Stimulated activated memory B cell treated with anti-CD40 and anti-IgM and Interleukin-4, amounts not matched to agents 10 μg/mL and 1 μg/mL and 100 μg/mL, for 72 hours (primary cell): Measurements from ENCODE around the gene ABI2.
"Not testable (repeated sequence)": the region's sequence is repeated elsewhere in the genome, so short reads cannot be mapped to it uniquely, and the experiment has no call there.

Experiments
- ATAC-seq: fragments of 150-1000 bp; cut with Tn5 transposase; 2 replicates; pipeline ENCODE4 v1.10.0; 2021
- H3K27ac Mint-ChIP-seq: one replicate; pipeline ENCODE4 v1.8.0; 2022; ENCODE audit warnings: mild to moderate bottlenecking, mixed read lengths
- H3K27me3 Mint-ChIP-seq: one replicate; pipeline ENCODE4 v1.8.0; 2022; ENCODE audit warnings: mixed read lengths
- H3K36me3 Mint-ChIP-seq: one replicate; pipeline ENCODE4 v1.8.0; 2022; ENCODE audit warnings: mixed read lengths
- H3K4me1 Mint-ChIP-seq: one replicate; pipeline ENCODE4 v1.8.0; 2022; ENCODE audit warnings: mixed read lengths
- H3K4me3 Mint-ChIP-seq: one replicate; pipeline ENCODE4 v1.8.0; 2022; ENCODE audit warnings: mild to moderate bottlenecking, moderate library complexity, mixed read lengths
- H3K9me3 Mint-ChIP-seq: one replicate; pipeline ENCODE4 v1.8.0; 2022; ENCODE audit warnings: mixed read lengths

Gene ABI2

GRCh38 chr2:203383038-203383437 is 54.8 kb downstream of the ABI2 start:
- ATAC-seq: no peak
- H3K36me3 Mint-ChIP-seq: peaks cover 33% of the 10 kb centered on the region
- no peak overlapping the region for H3K27ac Mint-ChIP-seq
- H3K27me3 Mint-ChIP-seq: no peaks in the 10 kb centered on the region
- no peak overlapping the region for H3K4me3 Mint-ChIP-seq
- no peaks in the 10 kb centered on the region for H3K9me3 Mint-ChIP-seq
- no peaks in the 10 kb centered on the region for H3K4me1 Mint-ChIP-seq

GRCh38 chr2:203388153-203388552 is 60.0 kb downstream of the ABI2 start:
- not testable (repeated sequence) for H3K4me1 Mint-ChIP-seq, H3K4me3 Mint-ChIP-seq, H3K27me3 Mint-ChIP-seq, ATAC-seq, H3K9me3 Mint-ChIP-seq, H3K27ac Mint-ChIP-seq
- H3K36me3 Mint-ChIP-seq: peaks cover 25% of the 10 kb centered on the region

GRCh38 chr2:203394519-203395227 is 66.5 kb downstream of the ABI2 start:
- Mint-ChIP-seq H3K4me1 (no peaks in the 10 kb centered on the region), H3K27me3 (no peaks in the 10 kb centered on the region), H3K9me3 (peaks cover 4% of the 10 kb centered on the region), H3K4me3 (no peak overlapping the region), H3K27ac (no peak overlapping the region), H3K36me3 (peaks cover 51% of the 10 kb centered on the region)
- ATAC-seq: no peak

- peaks cover 4% of the 10 kb centered on the region for H3K9me3 Mint-ChIP-seq
- ATAC-seq: no peak
- H3K36me3 Mint-ChIP-seq: peaks cover 51% of the 10 kb centered on the region
- no peaks in the 10 kb centered on the region for H3K27me3 Mint-ChIP-seq
- no peak overlapping the region for H3K27ac Mint-ChIP-seq
- no peaks in the 10 kb centered on the region for H3K4me1 Mint-ChIP-seq
- H3K4me3 Mint-ChIP-seq: no peak overlapping the region
These were observed 67.7 kb downstream of the ABI2 start for GRCh38 chr2:203395858-203396257.

GRCh38 chr2:203396667-203397066 is 68.5 kb downstream of the ABI2 start:
- Mint-ChIP-seq H3K27ac (no peak overlapping the region), H3K9me3 (peaks cover 4% of the 10 kb centered on the region), H3K27me3 (no peaks in the 10 kb centered on the region), H3K4me3 (no peak overlapping the region), H3K36me3 (peaks cover 56% of the 10 kb centered on the region), H3K4me1 (no peaks in the 10 kb centered on the region)
- no peak for ATAC-seq

- H3K4me3 Mint-ChIP-seq: no peak overlapping the region
- no peaks in the 10 kb centered on the region for H3K4me1 Mint-ChIP-seq
- no peaks in the 10 kb centered on the region for H3K27me3 Mint-ChIP-seq
- no peak overlapping the region for H3K27ac Mint-ChIP-seq
- H3K36me3 Mint-ChIP-seq: peaks cover 53% of the 10 kb centered on the region
- peaks cover 4% of the 10 kb centered on the region for H3K9me3 Mint-ChIP-seq
- no peak for ATAC-seq
These were observed 70.8 kb downstream of the ABI2 start for GRCh38 chr2:203399031-203399430.

- H3K27ac Mint-ChIP-seq: no peak overlapping the region
- no peaks in the 10 kb centered on the region for H3K27me3 Mint-ChIP-seq
- peaks cover 4% of the 10 kb centered on the region for H3K9me3 Mint-ChIP-seq
- ATAC-seq: no peak
- peaks cover 56% of the 10 kb centered on the region for H3K36me3 Mint-ChIP-seq
- no peak overlapping the region for H3K4me3 Mint-ChIP-seq
- no peaks in the 10 kb centered on the region for H3K4me1 Mint-ChIP-seq
These were observed 72.8 kb downstream of the ABI2 start for GRCh38 chr2:203400805-203401585.

- Mint-ChIP-seq H3K4me3 (no peak overlapping the region), H3K27ac (no peak overlapping the region), H3K27me3 (no peaks in the 10 kb centered on the region), H3K9me3 (no peaks in the 10 kb centered on the region), H3K4me1 (no peaks in the 10 kb centered on the region), H3K36me3 (peaks cover 63% of the 10 kb centered on the region)
- no peak for ATAC-seq
These were observed 76.8 kb downstream of the ABI2 start for GRCh38 chr2:203404996-203405395.

- Mint-ChIP-seq H3K9me3 (no peaks in the 10 kb centered on the region), H3K4me3 (no peak overlapping the region), H3K36me3 (peaks cover 70% of the 10 kb centered on the region), H3K27ac (no peak overlapping the region), H3K27me3 (no peaks in the 10 kb centered on the region), H3K4me1 (no peaks in the 10 kb centered on the region)
- ATAC-seq: no peak
These were observed 79.3 kb downstream of the ABI2 start for GRCh38 chr2:203407496-203407895.

- peaks cover 2% of the 10 kb centered on the region for H3K9me3 Mint-ChIP-seq
- no peak overlapping the region for H3K27ac Mint-ChIP-seq
- H3K27me3 Mint-ChIP-seq: no peaks in the 10 kb centered on the region
- H3K4me3 Mint-ChIP-seq: no peak overlapping the region
- H3K4me1 Mint-ChIP-seq: no peaks in the 10 kb centered on the region
- no peak for ATAC-seq
- peaks cover 64% of the 10 kb centered on the region for H3K36me3 Mint-ChIP-seq
These were observed 84.5 kb downstream of the ABI2 start for GRCh38 chr2:203412546-203413331.

GRCh38 chr2:203413796-203414195 is 85.6 kb downstream of the ABI2 start:
- Mint-ChIP-seq H3K4me3 (no peak overlapping the region), H3K27me3 (no peaks in the 10 kb centered on the region), H3K27ac (no peak overlapping the region), H3K36me3 (peaks cover 71% of the 10 kb centered on the region), H3K4me1 (no peaks in the 10 kb centered on the region), H3K9me3 (peaks cover 5% of the 10 kb centered on the region)
- ATAC-seq: no peak

- ATAC-seq: no peak
These were observed 90.1 kb downstream of the ABI2 start for GRCh38 chr2:203418271-203418670.

GRCh38 chr2:203427061-203427460 is 98.9 kb downstream of the ABI2 start:
- H3K27ac Mint-ChIP-seq: no peak overlapping the region
- ATAC-seq: no peak

More at GRCh38 chr2:203418271-203418670, 90.1 kb downstream of the ABI2 start:
- Mint-ChIP-seq H3K27ac (no peak overlapping the region), H3K4me1 (no peaks in the 10 kb centered on the region), H3K36me3 (peaks cover 67% of the 10 kb centered on the region), H3K4me3 (no peak overlapping the region), H3K9me3 (peaks cover 5% of the 10 kb centered on the region), H3K27me3 (no peaks in the 10 kb centered on the region)

GRCh38 chr2:203429643-203430042 is 101.4 kb downstream of the ABI2 start:
- ATAC-seq, H3K4me3 Mint-ChIP-seq, H3K4me1 Mint-ChIP-seq, H3K9me3 Mint-ChIP-seq, H3K27me3 Mint-ChIP-seq, H3K27ac Mint-ChIP-seq: not testable (repeated sequence)
- H3K36me3 Mint-ChIP-seq: peaks cover 55% of the 10 kb centered on the region

More at GRCh38 chr2:203427061-203427460, 98.9 kb downstream of the ABI2 start:
- H3K4me1 Mint-ChIP-seq: no peaks in the 10 kb centered on the region
- peaks cover 54% of the 10 kb centered on the region for H3K36me3 Mint-ChIP-seq
- H3K27me3 Mint-ChIP-seq: no peaks in the 10 kb centered on the region
- no peak overlapping the region for H3K4me3 Mint-ChIP-seq
- H3K9me3 Mint-ChIP-seq: no peaks in the 10 kb centered on the region

GRCh38 chr2:203431391-203432185 is 103.4 kb downstream of the ABI2 start:
- no peak overlapping the region for H3K27ac Mint-ChIP-seq

More at GRCh38 chr2:203431391-203432185, 103.4 kb downstream of the ABI2 start:
- H3K27me3 Mint-ChIP-seq: no peaks in the 10 kb centered on the region
- no peak for ATAC-seq
- no peaks in the 10 kb centered on the region for H3K4me1 Mint-ChIP-seq
- no peaks in the 10 kb centered on the region for H3K9me3 Mint-ChIP-seq
- no peak overlapping the region for H3K4me3 Mint-ChIP-seq
- H3K36me3 Mint-ChIP-seq: peaks cover 42% of the 10 kb centered on the region
